CD4-positive, alpha-beta T cell treated with Interleukin-12 subunit alpha and Interleukin-12 subunit beta, for 1 hour (primary cell): ENCODE measurements around the gene TMEM183A.
A peak's percentile ranks its signal among the peaks of the same experiment; 100 is the strongest.

Experiments used
- DNase-seq: peaks from one replicate; pipeline ENCODE4 v3.0.0-alpha.2; 2020

Gene TMEM183A

DNA sequence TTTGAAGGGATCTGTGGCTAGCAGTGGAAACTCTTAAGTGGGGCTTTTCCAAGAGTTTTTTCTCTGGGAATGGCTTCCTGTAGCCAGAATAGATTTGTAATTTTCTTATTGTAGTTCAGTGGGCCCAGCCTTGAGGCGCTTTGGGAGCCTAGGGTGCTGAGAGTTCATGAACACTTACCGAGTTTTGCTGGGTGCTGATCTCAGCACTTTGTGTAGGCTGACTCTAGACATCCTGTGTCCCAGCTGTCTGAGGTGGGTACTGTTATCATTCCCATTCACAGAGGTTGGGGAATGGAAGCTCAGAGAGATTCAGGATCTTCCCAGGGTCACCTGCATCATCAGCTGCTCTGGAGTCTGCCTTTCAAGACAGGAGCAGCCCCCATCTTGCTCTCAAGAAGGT lies 26.1 kb downstream of the TMEM183A start:
- no peak for DNase-seq

GRCh38 chr1:203033917-203034316 lies 26.7 kb downstream of the TMEM183A start:
- no peak for DNase-seq

- DNase-seq = no peak
These were observed 27.4 kb downstream of the TMEM183A start for GRCh38 chr1:203034422-203035110.

DNA sequence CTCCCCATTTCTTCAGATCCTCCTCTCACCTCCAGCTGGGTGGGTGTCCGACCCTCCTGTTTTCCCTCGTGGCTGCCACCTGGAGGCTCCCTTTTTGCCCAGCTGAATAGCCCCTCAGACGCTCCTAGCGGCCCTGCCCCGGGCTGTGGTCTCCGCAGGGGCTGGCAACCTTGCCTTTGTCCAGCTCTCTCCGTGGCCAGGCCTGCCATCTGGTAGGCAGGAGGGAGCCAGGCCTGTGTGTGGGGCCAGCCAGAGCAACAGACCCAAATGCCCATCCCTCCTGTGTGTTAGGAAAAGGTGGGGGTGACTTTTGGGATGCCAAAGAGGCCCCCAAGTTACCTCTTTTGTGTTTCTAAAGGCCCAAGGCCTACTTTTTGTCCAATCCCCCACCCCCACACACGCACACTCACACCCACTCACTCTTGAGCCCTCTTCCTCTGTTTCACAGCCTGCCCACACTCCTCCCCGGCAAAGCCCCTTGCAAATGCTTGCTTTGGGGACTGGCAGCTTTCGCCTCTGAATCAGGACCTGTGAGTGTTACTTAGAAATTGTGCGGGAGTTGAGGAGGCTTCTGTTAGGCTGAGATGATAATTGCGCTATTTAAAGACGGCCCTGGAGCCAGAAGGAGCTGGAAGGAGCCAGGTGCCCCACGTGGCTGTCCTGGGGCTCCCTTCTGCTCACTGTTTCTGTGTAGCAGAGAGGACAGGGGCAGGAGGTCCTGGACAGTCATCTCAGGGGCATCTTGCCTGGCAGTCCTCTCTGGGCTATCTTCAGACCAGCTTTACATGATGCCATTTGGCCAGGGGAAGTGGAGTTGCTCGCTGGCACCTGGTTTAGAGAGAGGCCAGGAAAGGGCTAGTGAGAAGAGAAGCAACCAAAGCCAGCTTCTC lies 28.2 kb downstream of the TMEM183A start:
- DNase-seq = no peak

DNA sequence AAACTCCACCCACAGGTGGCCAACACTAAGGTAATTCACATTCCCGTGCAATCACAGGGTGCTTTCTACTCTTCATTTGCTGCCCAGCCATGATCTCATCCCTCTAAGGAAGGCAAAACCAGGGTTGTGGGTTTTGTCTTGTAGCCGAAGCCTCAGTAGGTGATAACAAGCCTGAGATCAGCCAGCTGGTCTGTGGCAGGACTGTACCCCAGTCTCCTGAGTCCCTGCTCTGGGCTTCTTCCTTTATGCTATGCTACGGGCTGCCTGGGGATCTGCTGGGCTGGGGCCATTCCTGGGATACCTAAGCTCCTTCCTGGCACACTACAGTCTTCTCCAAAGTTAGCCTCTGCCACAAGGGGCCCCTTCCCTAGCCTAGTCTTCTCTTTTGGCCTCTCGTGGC lies 29.0 kb downstream of the TMEM183A start:
- no peak for DNase-seq

DNA sequence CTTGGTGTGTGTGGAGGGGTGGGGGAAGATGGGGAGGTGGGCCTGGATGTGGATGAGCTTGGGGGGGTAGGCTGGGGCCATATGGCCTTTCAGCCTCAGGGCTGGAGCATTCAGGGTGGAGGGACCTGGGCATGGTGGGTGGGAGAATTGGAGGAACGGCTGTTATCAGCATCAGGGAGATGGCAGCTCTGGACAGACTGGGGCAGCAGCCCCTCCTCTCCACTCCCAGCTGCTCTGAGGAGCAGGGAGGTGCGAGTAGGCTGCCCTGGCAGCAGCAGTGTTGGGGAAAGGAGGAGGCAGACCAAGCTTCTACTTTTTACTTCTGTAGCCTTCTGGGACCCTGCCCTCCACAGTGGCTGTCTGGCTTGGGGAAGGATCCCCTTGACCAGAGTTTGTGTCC lies 29.4 kb downstream of the TMEM183A start:
- DNase-seq = no peak

DNA sequence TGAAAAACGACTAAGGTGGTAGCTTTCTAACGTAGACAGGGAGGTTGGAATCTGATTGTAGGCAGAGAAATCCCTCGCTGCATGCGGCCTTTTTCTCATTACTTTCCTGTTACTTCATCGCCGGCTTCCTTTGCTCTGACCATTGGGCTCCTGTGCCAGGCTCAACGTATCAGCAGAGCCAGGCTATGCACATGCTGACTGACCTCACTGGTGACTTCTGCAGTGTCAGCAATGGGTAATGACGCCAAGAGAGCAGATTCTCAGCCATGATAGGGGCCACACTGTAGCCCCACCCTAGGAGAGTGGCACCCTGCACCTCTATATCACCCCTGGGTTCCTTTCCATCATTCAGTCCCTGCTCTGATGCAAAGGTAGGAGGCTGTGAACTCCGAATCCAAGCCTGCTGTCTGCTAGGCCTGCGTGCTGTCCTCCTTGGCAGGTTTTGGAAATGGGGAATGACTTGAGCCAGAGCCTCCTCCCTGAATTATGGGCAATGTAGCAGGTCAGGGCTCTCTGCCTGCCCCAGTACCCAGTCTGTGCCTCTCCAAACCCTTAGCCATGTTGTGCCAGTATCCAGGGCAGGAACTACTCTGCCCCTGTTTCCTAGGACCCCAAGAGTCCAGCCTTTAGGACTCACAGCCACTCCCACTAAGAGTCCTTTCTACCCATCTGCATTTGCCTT lies 30.5 kb downstream of the TMEM183A start:
- no peak for DNase-seq

DNA sequence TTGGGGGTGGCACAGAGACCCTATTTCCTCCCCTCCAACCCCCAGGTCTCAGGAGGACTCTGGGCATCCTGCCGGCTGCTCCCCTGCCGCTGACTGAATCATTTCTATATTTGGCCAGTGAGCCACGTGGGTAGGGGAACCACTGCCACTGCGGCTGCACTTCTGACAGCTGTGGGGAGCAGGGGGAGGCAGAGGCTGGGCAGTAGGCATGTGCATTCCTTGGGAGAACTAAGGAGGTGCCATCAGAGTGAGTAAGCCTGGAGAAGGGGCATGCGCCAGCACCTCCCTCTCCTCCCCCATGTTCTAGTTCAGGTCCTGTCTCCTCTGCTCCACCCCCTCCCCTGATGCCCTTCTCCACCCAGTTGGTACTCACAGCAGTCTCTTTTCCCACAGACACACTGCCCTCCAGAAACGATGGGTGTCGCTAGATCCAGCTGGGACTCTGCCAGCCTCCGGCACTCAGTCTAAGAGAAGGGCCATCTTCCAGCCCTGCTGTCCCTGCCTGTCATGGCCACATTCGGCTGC lies 31.1 kb downstream of the TMEM183A start:
- DNase-seq = no peak

DNA sequence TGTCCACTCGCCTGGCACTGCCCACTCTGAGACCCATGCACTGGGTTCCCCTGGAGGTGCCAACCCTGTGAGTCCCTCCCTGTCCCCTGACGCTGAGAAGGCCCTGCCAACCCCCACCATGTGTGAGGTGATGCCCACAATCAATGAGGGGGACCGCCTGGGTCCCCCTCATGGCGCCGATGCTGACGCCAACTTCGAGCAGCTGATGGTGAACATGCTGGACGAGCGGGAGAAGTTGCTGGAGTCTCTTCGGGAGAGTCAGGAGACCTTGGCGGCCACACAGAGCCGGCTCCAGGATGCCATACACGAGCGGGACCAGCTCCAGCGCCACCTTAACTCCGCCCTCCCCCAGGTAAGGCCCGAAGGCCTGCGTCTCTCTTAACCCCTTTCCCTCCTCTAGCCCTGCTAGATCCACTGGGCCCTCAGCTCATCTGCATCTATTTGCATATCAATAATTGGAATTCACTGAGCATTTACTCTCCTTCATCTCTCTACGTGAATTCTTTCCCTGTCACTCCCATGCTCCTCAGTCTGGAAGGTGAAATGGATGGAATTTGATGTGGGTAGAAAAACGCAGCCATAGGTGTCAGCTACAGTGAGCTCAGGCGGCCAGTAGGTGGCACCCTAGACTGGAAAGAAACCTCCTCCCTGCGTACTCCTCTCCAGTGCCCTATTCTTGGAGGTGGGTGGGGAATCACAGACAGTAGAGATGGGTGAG lies 31.9 kb downstream of the TMEM183A start:
- DNase-seq = peak; percentile 65

DNA sequence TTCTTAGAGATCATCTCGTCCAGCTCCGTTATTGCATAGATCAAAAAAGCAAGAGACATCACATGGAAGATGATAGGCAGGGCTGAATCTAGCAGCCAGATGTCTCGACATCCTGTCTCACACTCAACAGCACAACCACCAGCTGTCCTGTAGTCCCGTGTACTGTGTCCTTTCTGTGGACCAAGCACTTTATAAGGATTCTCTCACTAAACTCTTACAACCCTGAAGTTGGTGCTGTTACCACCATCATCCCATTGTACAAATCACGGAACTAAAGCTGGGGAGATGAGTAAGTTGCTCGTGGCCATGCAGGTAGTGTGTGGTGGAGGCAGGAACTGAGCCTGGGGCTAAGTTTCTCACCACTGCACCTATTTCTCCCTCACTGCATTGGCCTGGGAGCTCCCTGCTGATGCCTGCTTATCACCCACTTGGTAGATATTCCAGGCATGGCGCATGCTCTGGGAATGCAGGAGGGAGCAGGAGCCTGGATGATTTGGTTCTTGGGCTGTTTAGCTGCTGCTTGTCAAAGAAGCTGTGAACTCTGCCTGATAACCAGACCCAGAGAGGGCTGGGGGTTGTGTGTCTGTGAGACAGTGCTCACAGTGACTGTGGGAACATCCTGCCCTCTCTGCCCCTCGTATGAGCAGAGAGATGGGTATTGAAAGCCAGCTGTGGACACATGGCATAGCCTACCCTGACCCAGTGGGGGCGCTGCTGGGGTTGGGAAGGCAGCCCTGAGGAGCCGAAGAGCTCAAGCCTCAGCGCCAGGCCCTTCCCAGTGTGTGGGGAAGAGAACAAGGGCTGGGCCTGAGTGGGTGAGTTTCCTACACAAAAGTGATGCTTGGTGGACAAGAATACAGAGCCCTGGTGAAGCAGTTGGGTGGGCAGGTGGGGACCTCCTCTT lies 32.7 kb downstream of the TMEM183A start:
- no peak for DNase-seq

DNA sequence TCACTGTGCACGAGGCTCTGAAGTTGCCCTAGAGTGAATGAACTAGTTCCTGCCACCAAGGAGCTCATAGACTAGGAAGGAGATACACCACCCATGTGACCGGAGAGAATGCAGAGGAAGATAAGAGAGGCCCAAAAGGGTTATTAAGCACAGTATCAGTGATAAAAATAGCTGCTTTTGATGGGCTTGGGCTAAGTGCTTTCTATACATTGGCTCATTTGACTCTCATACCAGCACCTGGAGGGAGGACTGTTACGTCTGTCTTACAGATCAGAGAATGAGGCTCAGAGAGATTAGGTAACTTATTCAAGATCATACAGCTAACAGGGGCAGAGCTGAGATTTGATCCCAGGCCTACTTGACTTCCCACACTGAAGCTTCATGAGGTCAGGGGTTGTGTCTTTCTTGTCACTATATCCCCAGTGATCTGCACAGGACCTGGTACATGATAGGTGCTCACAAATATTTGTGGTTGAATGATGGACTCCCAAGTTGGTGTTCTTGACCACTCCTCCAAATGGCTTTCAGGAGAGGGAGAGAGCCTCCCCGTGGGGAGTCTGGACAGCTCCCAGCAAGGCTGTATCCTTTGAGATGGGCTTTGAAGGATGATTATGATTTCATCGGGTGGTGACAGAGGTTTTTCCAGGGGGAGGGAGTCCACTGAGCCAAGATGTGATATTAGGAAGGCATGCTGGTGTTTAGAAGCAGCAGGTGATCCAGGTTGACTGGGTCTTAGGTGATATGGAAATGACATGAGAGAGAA lies 33.5 kb downstream of the TMEM183A start:
- no peak for DNase-seq

DNA sequence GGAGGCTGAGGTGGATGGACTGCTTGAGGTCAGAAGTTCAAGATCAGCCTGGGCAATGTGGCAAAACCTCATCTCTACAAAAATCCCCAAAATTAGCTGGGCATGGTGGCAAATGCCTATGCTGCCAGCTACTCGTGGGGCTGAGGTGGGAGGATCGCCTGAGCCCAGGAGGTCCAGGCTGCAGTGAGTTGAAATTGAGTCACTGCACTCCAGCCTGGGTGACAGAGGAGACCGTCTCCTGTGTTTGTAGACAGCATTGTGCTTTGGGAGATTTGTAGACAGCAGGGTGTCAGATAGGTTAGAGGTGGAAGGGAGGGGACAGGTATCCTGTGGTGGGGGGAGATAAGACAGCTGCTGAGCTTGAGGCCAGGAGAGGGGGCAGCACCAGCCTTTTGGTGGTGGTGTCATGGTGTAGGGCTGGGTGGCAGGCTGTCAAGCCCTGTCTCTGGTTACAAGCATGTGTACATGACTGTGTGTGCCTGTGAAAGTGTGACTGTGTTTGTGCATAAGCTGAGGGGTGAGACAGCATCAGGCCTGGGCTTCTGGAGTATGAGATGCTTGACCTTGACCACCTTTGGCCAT lies 34.3 kb downstream of the TMEM183A start:
- no peak for DNase-seq

DNA sequence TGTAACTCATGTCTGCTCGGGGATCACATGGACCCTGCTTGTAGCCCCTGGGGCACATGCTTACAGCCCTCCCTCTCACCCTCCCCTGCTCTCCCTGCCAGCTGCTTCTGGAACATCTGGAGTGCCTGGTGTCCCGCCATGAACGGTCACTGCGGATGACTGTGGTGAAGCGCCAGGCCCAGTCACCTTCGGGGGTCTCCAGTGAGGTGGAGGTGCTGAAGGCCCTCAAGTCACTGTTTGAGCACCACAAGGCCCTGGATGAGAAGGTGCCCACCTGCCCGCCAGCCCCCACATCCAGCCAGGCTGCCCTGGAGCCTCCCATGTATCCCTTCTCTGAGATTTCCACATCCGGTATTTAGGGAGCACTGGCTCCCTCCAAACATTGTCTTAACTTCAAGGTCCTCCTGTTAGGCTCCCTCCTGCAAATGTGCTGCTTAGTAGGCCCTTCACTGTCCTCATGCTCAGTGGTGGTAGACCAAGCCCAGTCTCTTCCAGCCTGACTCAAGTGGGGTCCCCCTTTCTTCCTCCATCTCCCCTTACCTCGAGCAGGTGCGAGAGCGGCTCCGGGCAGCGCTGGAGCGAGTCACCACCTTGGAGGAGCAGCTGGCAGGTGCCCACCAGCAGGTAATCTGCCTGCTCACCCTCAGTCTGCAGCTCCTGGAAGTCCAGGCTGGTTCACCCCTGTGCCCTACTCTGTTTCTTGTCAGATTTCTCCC lies 36.8 kb downstream of the TMEM183A start:
- DNase-seq = no peak

GRCh38 chr1:203044546-203045250 lies 37.5 kb downstream of the TMEM183A start:
- no peak for DNase-seq

DNA sequence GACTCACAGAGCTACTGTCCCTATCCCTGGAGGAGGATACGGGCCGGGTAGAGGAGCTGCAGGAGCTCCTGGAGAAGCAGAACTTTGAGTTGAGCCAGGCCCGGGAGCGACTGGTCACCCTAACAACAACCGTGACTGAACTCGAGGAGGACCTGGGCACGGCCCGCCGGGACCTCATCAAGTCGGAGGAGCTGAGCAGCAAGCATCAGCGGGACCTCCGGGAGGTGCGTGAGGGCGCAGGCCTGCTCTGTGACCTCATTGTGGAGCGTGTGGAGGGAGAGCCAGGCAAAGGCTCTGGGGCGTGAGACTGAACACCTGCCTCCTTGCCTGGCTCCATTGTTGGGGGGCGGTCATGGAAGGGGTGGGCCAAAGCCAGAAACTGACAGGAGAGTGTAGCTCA lies 38.2 kb downstream of the TMEM183A start:
- no peak for DNase-seq

DNA sequence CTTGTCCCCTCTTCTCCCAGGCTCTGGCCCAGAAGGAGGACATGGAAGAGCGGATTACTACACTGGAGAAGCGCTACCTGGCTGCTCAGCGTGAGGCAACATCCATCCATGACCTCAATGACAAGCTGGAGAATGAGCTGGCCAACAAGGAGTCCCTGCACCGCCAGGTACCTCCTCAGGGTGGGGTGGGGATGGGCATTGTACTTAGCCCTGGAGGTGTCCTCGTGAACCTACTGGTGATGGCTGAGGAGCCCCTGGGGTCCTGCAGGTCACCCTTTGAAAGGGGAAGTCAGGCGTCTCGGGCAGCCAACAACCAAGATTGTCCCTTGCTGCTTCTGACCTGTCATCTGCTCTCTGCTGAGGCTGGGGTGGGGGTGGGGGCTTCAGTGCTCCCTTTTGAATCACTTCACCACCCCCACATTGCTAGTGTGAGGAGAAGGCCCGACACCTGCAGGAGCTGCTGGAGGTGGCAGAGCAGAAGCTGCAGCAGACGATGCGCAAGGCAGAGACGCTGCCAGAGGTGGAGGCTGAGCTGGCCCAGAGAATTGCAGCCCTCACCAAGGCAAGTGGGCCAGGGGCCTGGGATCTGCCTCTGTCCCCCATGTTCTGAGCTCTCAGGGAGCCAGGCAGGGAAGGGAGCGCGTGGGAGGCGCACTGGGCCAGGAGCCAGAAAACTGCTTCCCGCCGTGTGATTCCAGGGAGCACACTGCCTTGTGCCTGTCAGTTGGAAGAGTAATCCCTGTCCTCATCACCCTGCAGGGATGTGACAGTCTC lies 38.8 kb downstream of the TMEM183A start:
- no peak for DNase-seq

DNA sequence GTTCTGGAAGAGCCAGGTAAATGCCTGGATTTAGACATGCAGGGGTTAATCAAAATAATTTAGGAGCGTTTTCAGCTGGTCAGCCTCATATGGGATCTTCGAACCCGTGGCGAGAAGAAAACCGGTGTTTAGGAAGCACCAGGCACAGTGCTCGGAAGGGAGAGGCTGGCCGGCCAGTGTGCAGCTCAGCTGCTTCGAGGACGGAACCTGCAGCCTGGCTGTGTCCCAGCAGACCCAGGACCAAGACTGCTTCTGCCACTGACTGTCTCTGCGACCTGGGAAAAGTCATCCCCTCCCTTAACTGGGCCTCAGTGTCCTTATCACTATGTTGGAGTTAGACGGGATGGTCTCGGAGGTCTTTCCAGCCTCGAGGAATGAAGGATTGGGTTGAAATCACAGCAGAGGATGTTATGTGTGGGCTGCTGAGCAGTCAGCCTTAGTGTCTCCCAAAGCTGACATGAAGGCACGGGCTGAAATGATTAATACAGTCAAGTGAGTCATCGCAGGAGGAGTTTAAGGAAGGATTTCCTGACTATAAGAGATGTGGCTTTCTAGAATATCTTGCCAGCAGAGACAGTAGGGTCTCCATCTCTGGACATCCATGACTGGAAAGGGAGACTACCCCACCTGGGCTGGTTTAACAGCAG lies 39.9 kb downstream of the TMEM183A start:
- DNase-seq = no peak

DNA sequence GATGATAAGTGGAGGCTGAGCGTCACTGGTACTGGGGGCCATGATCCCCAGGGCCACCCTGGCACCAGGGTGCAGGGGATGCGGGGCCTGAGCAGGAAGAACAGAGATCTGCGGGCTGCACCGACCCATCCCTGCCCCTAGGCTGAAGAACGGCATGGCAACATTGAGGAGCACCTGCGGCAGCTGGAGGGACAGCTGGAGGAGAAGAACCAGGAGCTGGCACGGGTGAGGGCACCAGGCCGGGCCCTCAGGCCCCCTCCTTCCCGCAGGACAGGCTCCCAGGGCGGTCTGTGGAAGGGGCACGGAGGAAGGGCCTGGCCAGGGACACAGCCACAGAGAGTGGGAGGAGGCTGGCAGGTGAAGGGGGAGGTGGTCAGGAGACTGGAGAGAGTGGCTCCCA lies 40.9 kb downstream of the TMEM183A start:
- DNase-seq = no peak
